ENCODE results near the gene SPIRE1.
"Not testable (repeated sequence)": the region's sequence is repeated elsewhere in the genome, so short reads cannot be mapped to it uniquely, and the experiment has no call there.

Gene SPIRE1

DNA sequence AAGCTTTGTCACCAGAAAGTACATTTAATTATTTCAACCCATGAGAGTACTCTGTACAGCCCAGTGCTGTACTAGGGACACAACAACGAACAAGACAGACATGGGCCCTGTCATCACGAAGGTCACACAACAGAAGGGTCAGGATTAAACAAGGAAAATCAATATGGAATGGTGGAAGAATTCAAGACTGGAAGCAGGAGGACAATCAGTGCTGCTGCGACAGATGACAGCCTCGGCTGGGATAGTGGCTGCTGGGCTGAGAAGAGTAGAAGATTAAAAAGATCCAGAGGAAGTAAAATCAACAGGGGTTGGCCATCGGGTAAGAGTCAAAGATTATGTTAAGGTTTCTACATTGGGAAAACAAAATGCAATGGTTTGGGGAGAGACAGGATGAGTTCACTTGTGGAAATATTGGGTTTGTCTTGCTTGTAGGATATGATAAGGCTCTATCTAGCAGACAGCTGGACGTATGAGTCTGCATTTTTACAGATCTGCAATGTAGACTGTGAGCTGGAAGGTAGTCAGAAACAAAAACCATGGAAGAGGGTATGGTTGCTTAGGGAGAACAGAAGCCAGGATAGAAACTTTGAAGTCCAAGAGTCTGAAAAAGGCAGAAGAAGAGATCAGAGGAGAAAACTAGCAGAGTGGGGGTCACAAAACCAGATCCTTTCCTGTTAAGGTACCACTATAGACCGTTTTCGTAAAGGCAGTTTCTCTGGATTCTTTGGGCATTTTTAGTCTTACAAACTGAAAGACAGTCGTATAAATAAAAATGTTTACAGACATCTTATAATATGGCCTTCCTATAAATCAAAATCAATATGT is 166.1 kb downstream of the SPIRE1 start:
- H3K36me3 ChIP-seq (ENCODE audit: insufficient read depth, low read length) = no peaks in the 10 kb centered on the region
- TF ChIP-seq, protein P1, sequence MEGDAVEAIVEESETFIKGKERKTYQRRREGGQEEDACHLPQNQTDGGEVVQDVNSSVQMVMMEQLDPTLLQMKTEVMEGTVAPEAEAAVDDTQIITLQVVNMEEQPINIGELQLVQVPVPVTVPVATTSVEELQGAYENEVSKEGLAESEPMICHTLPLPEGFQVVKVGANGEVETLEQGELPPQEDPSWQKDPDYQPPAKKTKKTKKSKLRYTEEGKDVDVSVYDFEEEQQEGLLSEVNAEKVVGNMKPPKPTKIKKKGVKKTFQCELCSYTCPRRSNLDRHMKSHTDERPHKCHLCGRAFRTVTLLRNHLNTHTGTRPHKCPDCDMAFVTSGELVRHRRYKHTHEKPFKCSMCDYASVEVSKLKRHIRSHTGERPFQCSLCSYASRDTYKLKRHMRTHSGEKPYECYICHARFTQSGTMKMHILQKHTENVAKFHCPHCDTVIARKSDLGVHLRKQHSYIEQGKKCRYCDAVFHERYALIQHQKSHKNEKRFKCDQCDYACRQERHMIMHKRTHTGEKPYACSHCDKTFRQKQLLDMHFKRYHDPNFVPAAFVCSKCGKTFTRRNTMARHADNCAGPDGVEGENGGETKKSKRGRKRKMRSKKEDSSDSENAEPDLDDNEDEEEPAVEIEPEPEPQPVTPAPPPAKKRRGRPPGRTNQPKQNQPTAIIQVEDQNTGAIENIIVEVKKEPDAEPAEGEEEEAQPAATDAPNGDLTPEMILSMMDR (conservative IDR thresholded peaks at IDR 0.05; ENCODE audit: low read length) = no peak
- TF ChIP-seq EZH2phosphoT487 (IDR thresholded peaks at IDR 0.05; ENCODE audit: borderline replicate concordance) = no peak

DNA sequence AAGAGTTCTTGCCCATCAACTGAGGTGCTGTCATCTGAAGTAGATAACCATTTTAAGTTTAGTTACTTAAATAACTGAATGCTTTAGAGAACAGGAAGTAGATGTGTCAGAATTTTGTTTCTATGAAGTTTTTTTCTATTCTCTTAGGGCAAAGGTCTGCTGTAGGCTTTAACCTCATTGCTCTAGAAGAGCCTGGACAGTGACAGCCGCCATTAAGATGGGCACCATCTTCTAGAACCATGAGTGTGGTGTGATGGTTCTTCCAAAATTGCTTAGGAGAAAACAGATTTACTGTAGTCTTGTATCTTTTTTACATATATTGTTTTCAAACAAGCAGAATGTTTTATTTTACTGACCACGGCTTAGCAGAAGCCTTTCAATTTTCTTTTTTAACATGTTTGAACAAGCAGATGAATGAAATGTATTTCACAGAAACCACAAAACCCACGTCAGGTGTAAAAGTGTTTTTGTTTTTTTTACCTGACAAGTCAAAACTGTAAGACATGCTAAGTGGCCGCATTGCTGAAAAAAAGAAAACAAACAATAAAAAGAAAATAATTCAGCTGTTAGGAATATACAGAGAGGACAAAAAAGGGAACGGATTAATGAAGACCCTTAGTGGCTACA is 172.3 kb downstream of the SPIRE1 start:
- H2AFZ ChIP-seq (ENCODE audit: low read length) = no peak overlapping the region
- H3K9me2 ChIP-seq (replicated peaks; ENCODE audit: low read depth, low read length) = no peaks in the 10 kb centered on the region
- no peak overlapping the region for H3K4me3 ChIP-seq (ENCODE audit: low read length, poor library complexity, severe bottlenecking)
- no peaks in the 10 kb centered on the region for H3K4me1 ChIP-seq (ENCODE audit: insufficient read depth, low read length, poor library complexity, severe bottlenecking)
- H3K27me3 ChIP-seq (ENCODE audit: insufficient read depth, low read length, poor library complexity, severe bottlenecking) = no peaks in the 10 kb centered on the region
- TF ChIP-seq EZH2phosphoT487 (IDR thresholded peaks at IDR 0.05; ENCODE audit: borderline replicate concordance) = no peak
- TF ChIP-seq, protein P1 (conservative IDR thresholded peaks at IDR 0.05; ENCODE audit: low read length) = no peak
- no peaks in the 10 kb centered on the region for H3K36me3 ChIP-seq (ENCODE audit: insufficient read depth, low read length)
- no peaks in the 10 kb centered on the region for H3F3A ChIP-seq (ENCODE audit: low read depth)
- no peak overlapping the region for H3K9ac ChIP-seq (ENCODE audit: low read depth, low read length, poor library complexity, severe bottlenecking)
- no peaks in the 10 kb centered on the region for H3K9me3 ChIP-seq (ENCODE audit: insufficient read depth, low read depth, low read length)
- H3K4me2 ChIP-seq (ENCODE audit: low read depth, low read length, poor library complexity, severe bottlenecking) = no peak overlapping the region
- H3K79me2 ChIP-seq (ENCODE audit: insufficient read depth, low read length) = no peaks in the 10 kb centered on the region
- H4K20me1 ChIP-seq (ENCODE audit: insufficient read depth, low read length, poor library complexity, severe bottlenecking) = no peaks in the 10 kb centered on the region

More for the DNA sequence above, 166.1 kb downstream of the SPIRE1 start:
- Histone ChIP-seq H4K20me1 (ENCODE audit: insufficient read depth, low read length, poor library complexity, severe bottlenecking) (no peaks in the 10 kb centered on the region), H3F3A (ENCODE audit: low read depth) (no peaks in the 10 kb centered on the region), H3K27me3 (ENCODE audit: insufficient read depth, low read length, poor library complexity, severe bottlenecking) (no peaks in the 10 kb centered on the region), H3K4me2 (ENCODE audit: low read depth, low read length, poor library complexity, severe bottlenecking) (no peak overlapping the region), H3K9ac (ENCODE audit: low read depth, low read length, poor library complexity, severe bottlenecking) (no peak overlapping the region), H3K9me3 (ENCODE audit: insufficient read depth, low read depth, low read length) (no peaks in the 10 kb centered on the region), H3K4me3 (ENCODE audit: low read length, poor library complexity, severe bottlenecking) (no peak overlapping the region), H3K4me1 (ENCODE audit: insufficient read depth, low read length, poor library complexity, severe bottlenecking) (no peaks in the 10 kb centered on the region), H2AFZ (ENCODE audit: low read length) (no peak overlapping the region), H3K9me2 (replicated peaks; ENCODE audit: low read depth, low read length) (no peaks in the 10 kb centered on the region), H3K79me2 (ENCODE audit: insufficient read depth, low read length) (no peaks in the 10 kb centered on the region)

DNA sequence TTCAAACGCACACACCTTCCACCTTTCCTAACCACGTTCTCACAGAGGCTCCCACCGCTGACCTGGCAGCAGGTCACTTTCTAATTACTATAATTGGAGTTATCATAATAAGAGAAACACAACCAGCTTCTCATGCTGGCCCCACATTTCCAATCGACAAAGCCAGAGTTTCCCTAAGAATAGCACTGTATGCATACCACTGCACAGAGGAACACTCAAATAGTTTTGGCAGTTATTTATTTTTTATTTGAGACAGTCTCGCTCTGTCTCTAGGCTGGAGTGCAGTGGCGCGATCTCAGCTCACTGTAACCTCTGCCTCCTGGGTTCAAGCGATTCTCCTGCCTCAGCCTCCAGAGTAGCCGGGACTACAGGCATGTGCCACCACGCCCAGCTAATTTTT is 176.0 kb downstream of the SPIRE1 start:
- H3K4me3 ChIP-seq (ENCODE audit: low read length, poor library complexity, severe bottlenecking); H3K27me3 ChIP-seq (ENCODE audit: insufficient read depth, low read length, poor library complexity, severe bottlenecking); H4K20me1 ChIP-seq (ENCODE audit: insufficient read depth, low read length, poor library complexity, severe bottlenecking); H3K36me3 ChIP-seq (ENCODE audit: insufficient read depth, low read length); H2AFZ ChIP-seq (ENCODE audit: low read length); H3K9me2 ChIP-seq (replicated peaks; ENCODE audit: low read depth, low read length); H3K9me3 ChIP-seq (ENCODE audit: insufficient read depth, low read depth, low read length); H3K4me1 ChIP-seq (ENCODE audit: insufficient read depth, low read length, poor library complexity, severe bottlenecking); H3F3A ChIP-seq (ENCODE audit: low read depth); H3K9ac ChIP-seq (ENCODE audit: low read depth, low read length, poor library complexity, severe bottlenecking); H3K4me2 ChIP-seq (ENCODE audit: low read depth, low read length, poor library complexity, severe bottlenecking); H3K79me2 ChIP-seq (ENCODE audit: insufficient read depth, low read length): not testable (repeated sequence)

Data from Loucy (cell line).